AG09319 (cell line): Measurements from ENCODE around the gene TCERG1.

ENCODE experiments used
- DNase-seq: peaks from one replicate; pipeline ENCODE4 v3.0.0-alpha.2; 2010; ENCODE audit warnings: low read depth; ENCODE audit errors: extremely low read depth
- CTCF ChIP-seq: IDR thresholded peaks from 2 replicates; pipeline ENCODE4 v1.5.1; 2011; ENCODE audit warnings: low read depth, mild to moderate bottlenecking, inconsistent platforms, low read length, moderate library complexity

The TCERG1 gene

GRCh38 chr5:146520731-146521130 lies 73.6 kb downstream of the TCERG1 start:
- no peak for DNase-seq
- no peak for TF ChIP-seq CTCF

- TF ChIP-seq CTCF = no peak
- no peak for DNase-seq
Measured at GRCh38 chr5:146521403-146522106, 74.4 kb downstream of the TCERG1 start.

- TF ChIP-seq CTCF = no peak
- DNase-seq = no peak
Measured at GRCh38 chr5:146523698-146524097, 76.6 kb downstream of the TCERG1 start.

- DNase-seq = no peak
- TF ChIP-seq CTCF = no peak
Measured at GRCh38 chr5:146527785-146528184, 80.7 kb downstream of the TCERG1 start.

- TF ChIP-seq CTCF = no peak
- no peak for DNase-seq
Measured at GRCh38 chr5:146528236-146528635, 81.1 kb downstream of the TCERG1 start.

GRCh38 chr5:146529984-146530383 lies 82.9 kb downstream of the TCERG1 start:
- TF ChIP-seq CTCF = no peak
- no peak for DNase-seq

GRCh38 chr5:146533260-146533857 lies 86.2 kb downstream of the TCERG1 start:
- TF ChIP-seq CTCF = peak; percentile 92
- DNase-seq = peak; percentile 15
